ENCODE measurements around the gene JTB. TPM values are rescaled to one million over a fixed set of nuclear protein-coding genes. Genes with fewer than 3 reads are reported as not detected.

Gene JTB
- total and polyA plus RNA-seq, 2 of the 4 experiments (the other 2 are of a cell fraction) = 123 to 138 TPM

DNA sequence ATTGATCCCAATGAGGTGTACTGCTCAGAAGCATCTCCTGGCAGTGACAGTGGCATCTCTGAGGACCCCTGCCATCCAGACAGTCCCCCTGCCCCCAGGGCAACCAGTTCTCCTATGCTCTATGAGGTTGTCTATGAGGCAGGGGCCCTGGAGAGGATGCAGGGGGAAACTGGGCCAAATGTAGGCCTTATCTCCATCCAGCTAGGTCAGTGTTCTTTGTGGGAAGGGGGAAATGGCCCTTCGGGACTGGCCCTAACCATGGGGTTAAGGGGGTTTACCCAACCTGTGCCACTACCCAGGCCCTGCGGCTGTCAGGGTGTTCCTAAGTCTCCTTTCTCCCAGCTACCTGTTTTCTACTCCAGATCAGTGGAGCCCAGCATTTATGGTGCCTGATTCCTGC lies 8.5 kb downstream of the JTB start:
- Histone ChIP-seq H3K4me3 (ENCODE audit: insufficient read depth, low read depth, low read length) (no peak overlapping the region), H2AFZ (replicated peaks; ENCODE audit: low read length, poor library complexity) (no peak overlapping the region), H4K91ac (ENCODE audit: insufficient read depth, low read depth, low read length) (no peak overlapping the region), H2AK9ac (replicated peaks; ENCODE audit: low read depth, low read length, poor library complexity) (peak overlapping the region; percentile 39), H3K9me3 (ENCODE audit: control insufficient read depth, insufficient read depth, low read length) (no peaks in the 10 kb centered on the region), H3K18ac (ENCODE audit: low read depth, low read length) (no peak overlapping the region), H3K36me3 (ENCODE audit: control insufficient read depth, insufficient read depth, low read length) (peaks cover 11% of the 10 kb centered on the region), H4K8ac (ENCODE audit: low read depth in 2 of 2, low read length in 2 of 2) (peak overlapping the region; percentile 8 to 93; a peak in 2 of 4 replicates), H3K9me1 (ENCODE audit: insufficient read depth, low read length) (peaks cover 11% of the 10 kb centered on the region), H3K9ac (ENCODE audit: low read depth, low read length) (no peak overlapping the region), H3K23ac (ENCODE audit: low read depth, low read length) (no peak overlapping the region; the same call in 1 of the 2 replicates), H3K4me2 (ENCODE audit: low read depth, low read length) (no peak overlapping the region), H3K56ac (ENCODE audit: extremely low read depth, insufficient read depth, low read length) (no peak overlapping the region), H4K20me1 (ENCODE audit: insufficient read depth, low read length) (no peaks in the 10 kb centered on the region), H4K5ac (ENCODE audit: low read depth, low read length) (no peak overlapping the region), H2BK5ac (ENCODE audit: low read depth, low read length, poor library complexity, severe bottlenecking) (no peak overlapping the region), H3K27me3 (ENCODE audit: control insufficient read depth, insufficient read depth, low read length) (no peaks in the 10 kb centered on the region), H2BK120ac (ENCODE audit: low read depth, low read length) (no peak overlapping the region), H2AK5ac (ENCODE audit: low read depth, low read length) (no peak overlapping the region), H3K4me1 (ENCODE audit: control insufficient read depth, insufficient read depth, low read length) (0 out of 2 replicates have a peak, but pooled peaks cover 1% of the 10 kb centered on the region), H2BK15ac (ENCODE audit: low read depth, low read length) (no peak overlapping the region), H2BK20ac (ENCODE audit: low read depth, low read length) (no peak overlapping the region), H3K79me1 (ENCODE audit: low read depth in 1 of 2, low read length in 2 of 2) (peaks cover 5 to 37% of the 10 kb centered on the region in 2 experiments; a peak in 3 of 4 replicates), H3K4ac (ENCODE audit: low read depth, low read length) (no peak overlapping the region), H3K27ac (ENCODE audit: insufficient read depth, low read length) (no peak overlapping the region), H3K14ac (replicated peaks; ENCODE audit: low read depth, low read length) (no peak overlapping the region)
- in situ Hi-C loops (cut with MboI; ENCODE audit: low sequenced_read_pairs) = loop anchor here (25.0 kb wide), 1 partner anchor 432 kb away; the partner anchor contains the start of genes S100A3, S100A4, S100A5 and S100A6
- DNase-seq (no peak), ATAC-seq (ENCODE audit: low read depth) (no peak)
- no TSS peak for BruUV-seq (replicated peaks)
- CTCF ChIA-PET = no interaction called here
- intact Hi-C loops (cut with micrococcal nuclease) = no loop called here
- TF ChIP-seq RFX5 (IDR thresholded peaks at IDR 0.05; ENCODE audit: low read depth, low read length) (no peak), MAZ (IDR thresholded peaks at IDR 0.05; ENCODE audit: borderline replicate concordance, low read depth, low read length) (no peak)
- dilution Hi-C loops (cut with HindIII; ENCODE audit: low sequenced_read_pairs, unreplicated experiment) = no loop called here
- POLR2A ChIA-PET (ENCODE audit: unreplicated experiment) = no interaction called here
- WGBS, 2 experiments (ENCODE audit: extremely low coverage in 2 of 2, insufficient read length in 1 of 2) = no CpG with 5 or more reads among the region's 2 CpGs
